ENCODE data around the gene JUP.

The JUP gene

GRCh38 chr17:41777574-41778188, 8.8 kb downstream of the JUP start:
- DNase-seq = peak; percentile 52

GRCh38 chr17:41777157-41777573, 9.3 kb downstream of the JUP start:
- no peak for DNase-seq

GRCh38 chr17:41776262-41776900, 10.1 kb downstream of the JUP start:
- peak; percentile 23 for DNase-seq

GRCh38 chr17:41775394-41776226, 10.9 kb downstream of the JUP start:
- DNase-seq = peak; percentile 76

- DNase-seq = no peak
Measured at GRCh38 chr17:41773731-41774193, 12.7 kb downstream of the JUP start.

GRCh38 chr17:41773190-41773588, 13.3 kb downstream of the JUP start:
- no peak for DNase-seq

- DNase-seq = no peak
Measured at GRCh38 chr17:41772586-41773189, 13.8 kb downstream of the JUP start.

- DNase-seq = no peak
Measured at GRCh38 chr17:41772218-41772585, 14.3 kb downstream of the JUP start.

GRCh38 chr17:41771389-41772206, 14.9 kb downstream of the JUP start:
- DNase-seq = no peak

GRCh38 chr17:41769985-41770384, 16.5 kb downstream of the JUP start:
- DNase-seq = no peak

GRCh38 chr17:41769346-41769862, 17.1 kb downstream of the JUP start:
- no peak for DNase-seq

- DNase-seq = no peak
Measured at GRCh38 chr17:41768682-41769288, 17.7 kb downstream of the JUP start.

GRCh38 chr17:41767324-41768042, 19.0 kb downstream of the JUP start:
- no peak for DNase-seq

GRCh38 chr17:41766135-41766534, 20.4 kb downstream of the JUP start:
- DNase-seq = no peak

GRCh38 chr17:41763327-41763726, 23.2 kb downstream of the JUP start:
- no peak for DNase-seq

- no peak for DNase-seq
Measured at GRCh38 chr17:41762841-41763240, 23.7 kb downstream of the JUP start.

- no peak for DNase-seq
Measured at GRCh38 chr17:41762391-41762790, 24.1 kb downstream of the JUP start.

- no peak for DNase-seq
Measured at GRCh38 chr17:41760878-41761277, 25.6 kb downstream of the JUP start.

- no peak for DNase-seq
Measured at GRCh38 chr17:41758601-41759000, 27.9 kb downstream of the JUP start.

GRCh38 chr17:41754066-41754465, 32.4 kb downstream of the JUP start:
- DNase-seq = no peak

- no peak for DNase-seq
Measured at GRCh38 chr17:41751288-41751687, 35.2 kb downstream of the JUP start.

All from midbrain (tissue), 1 donor.